T-cell (primary cell): ENCODE results near the gene CHST10. TPM values are rescaled to one million over a fixed set of nuclear protein-coding genes. Genes with fewer than 3 reads are reported as not detected.

ENCODE experiments used
- ATAC-seq, 4 experiments: fragments of 200-7000 bp in 3 of 4; fragments of 150-1000 bp in 1 of 4; cut with Tn5 transposase; replicated peaks in 1 of 4; 1 replicate in 3 of 4; 2 replicates in 1 of 4; pipeline ENCODE4 v1.10.0; 2021; ENCODE audit warnings: moderate library complexity in 3 of 4, mild to moderate bottlenecking in 2 of 4, moderate number of reproducible peaks in 1 of 4
- CTCF ChIA-PET, 2 donors: fragments of 300-600 bp; sonication (Branson Sonifier 250); formaldehyde crosslinking; loops; one replicate each; lab custom pipeline; 2022; ENCODE audit warnings: antibody characterized with exemption in 2 of 2; lab: Charles Lee
- POLR2A ChIA-PET, 2 donors: fragments of 300-600 bp; sonication (Branson Sonifier 250); formaldehyde crosslinking; loops; one replicate each; lab custom pipeline; 2022; ENCODE audit warnings: antibody characterized with exemption in 2 of 2; lab: Charles Lee
- DNase-seq, 35 experiments: peaks; one replicate each; pipeline versions ENCODE4 v3.0.0 to v3.0.0-alpha.2; 2013 to 2023
- H3K27ac ChIP-seq: one replicate; pipeline ENCODE4 v1.5.1; 2013; ENCODE audit warnings: low read length
- H3K27me3 ChIP-seq, 2 experiments: replicated peaks in 1 of 2; 1 replicate in 1 of 2; 2 replicates in 1 of 2; pipeline versions ENCODE4 v1.6.1 to v1.7.0; 2013; ENCODE audit warnings: low read length in 1 of 2, mixed read lengths in 1 of 2; ENCODE audit not compliant: control insufficient read depth in 2 of 2, insufficient read depth in 2 of 2; ENCODE audit errors: extremely low read depth in 1 of 2
- H3K36me3 ChIP-seq, 2 donors: 1 replicate in 1 of 2; 2 replicates in 1 of 2; pipeline versions ENCODE4 v1.6.1 to v1.7.0; 2013; ENCODE audit warnings: low read length in 1 of 2; ENCODE audit not compliant: control insufficient read depth in 2 of 2, insufficient read depth in 1 of 2; ENCODE audit errors: extremely low read depth in 1 of 2
- H3K4me1 ChIP-seq, 2 experiments: 1 replicate in 1 of 2; 2 replicates in 1 of 2; pipeline versions ENCODE4 v1.6.1 to v1.7.0; 2013; ENCODE audit warnings: low read length in 2 of 2, mixed read lengths in 1 of 2; ENCODE audit not compliant: insufficient read depth in 2 of 2, control insufficient read depth in 1 of 2; ENCODE audit errors: extremely low read depth in 1 of 2
- H3K4me3 ChIP-seq, 2 donors: 1 replicate in 1 of 2; 2 replicates in 1 of 2; pipeline versions ENCODE4 v1.5.1 to v1.7.0; 2013; ENCODE audit warnings: mild to moderate bottlenecking in 2 of 2, low read length in 1 of 2, moderate library complexity in 1 of 2; ENCODE audit not compliant: control insufficient read depth in 1 of 2; ENCODE audit errors: extremely low read depth in 1 of 2
- H3K9me3 ChIP-seq: 2 replicates; pipeline ENCODE4 v1.7.0; 2013
- H3K27ac Mint-ChIP-seq, 2 donors: one replicate each; pipeline ENCODE4 v1.8.0; 2020 to 2021; ENCODE audit warnings: mild to moderate bottlenecking in 2 of 2, mixed read lengths in 2 of 2
- H3K27me3 Mint-ChIP-seq, 2 donors: one replicate each; pipeline ENCODE4 v1.8.0; 2021 to 2022; ENCODE audit warnings: mixed read lengths in 2 of 2
- H3K36me3 Mint-ChIP-seq: one replicate; pipeline ENCODE4 v1.8.0; 2021; ENCODE audit warnings: mixed read lengths
- H3K4me1 Mint-ChIP-seq, 3 donors: one replicate each; pipeline ENCODE4 v1.8.0; 2020 to 2022; ENCODE audit warnings: mixed read lengths in 3 of 3, mild to moderate bottlenecking in 1 of 3
- H3K4me3 Mint-ChIP-seq, 3 donors: one replicate each; pipeline ENCODE4 v1.8.0; 2020 to 2022; ENCODE audit warnings: mild to moderate bottlenecking in 3 of 3, mixed read lengths in 3 of 3, moderate library complexity in 3 of 3
- H3K9me3 Mint-ChIP-seq, 3 donors: one replicate each; pipeline ENCODE4 v1.8.0; 2020 to 2022; ENCODE audit warnings: mixed read lengths in 3 of 3
- WGBS: methylation state at CpG from one replicate; pipeline ENCODE4 v1.1.5; 2013; ENCODE audit warnings: missing lambda C conversion rate; ENCODE audit not compliant: insufficient coverage; 5-methylcytosine and 5-hydroxymethylcytosine counted together
- total RNA-seq, 35 experiments: library from RNA in 6 of 35; stranded (reverse) in 6 of 35; fragments of 120-200 nt in 1 of 35; gene quantifications; one replicate each; pipeline versions ENCODE4 v1.2.1 to v1.2.4 and lab custom pipeline; 2013 to 2026

The CHST10 gene
- total RNA-seq, 5 donors from 2014 or later (not counting 1 experiment from before 2014, with no cell fraction given) = 3.4 to 5.8 (median 4.1) TPM

DNA sequence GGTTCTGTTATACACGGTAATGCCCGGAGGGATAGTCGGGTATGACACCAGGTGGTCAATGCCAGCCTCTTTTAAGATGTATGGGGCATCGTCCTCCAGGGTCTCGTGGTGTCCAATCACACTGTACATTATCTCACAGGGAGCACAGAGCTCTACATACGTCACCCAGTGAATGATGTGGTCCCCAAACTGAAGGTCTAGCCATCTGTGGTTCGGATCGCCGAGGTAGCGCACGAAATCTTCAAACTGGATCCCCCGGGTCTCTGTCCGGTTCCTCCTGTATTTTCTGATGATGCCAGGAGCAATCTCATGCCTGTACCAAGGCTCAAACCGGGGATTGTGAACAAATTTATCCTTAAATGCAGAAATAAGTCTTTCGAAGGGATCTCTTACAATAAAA lies 24.1 kb downstream of the CHST10 start:
- H3K4me3 ChIP-seq = no peak overlapping the region
- Mint-ChIP-seq H3K27ac (no peak overlapping the region), H3K36me3 (peaks cover 11% of the 10 kb centered on the region), H3K9me3 (no peaks in the 10 kb centered on the region), H3K4me1 (no peaks in the 10 kb centered on the region), H3K4me3 (no peak overlapping the region), H3K27me3 (no peaks in the 10 kb centered on the region)
- peaks cover 3 to 15% of the 10 kb centered on the region in 2 donors for H3K36me3 ChIP-seq
- no peaks in the 10 kb centered on the region for H3K9me3 ChIP-seq
- H3K4me1 ChIP-seq = no peaks in the 10 kb centered on the region
- no peaks in the 10 kb centered on the region for H3K27me3 ChIP-seq
- ChIA-PET CTCF (no interaction called here), POLR2A (no interaction called here)
- no peak overlapping the region for H3K27ac ChIP-seq
- 97% methylated on average over 11 of the region's 15 CpGs for WGBS
- no peak for ATAC-seq
- DNase-seq = no peak

- no peaks in the 10 kb centered on the region for H3K4me1 Mint-ChIP-seq
- no peak overlapping the region for H3K27ac Mint-ChIP-seq
- Histone ChIP-seq H3K36me3 (peaks cover 3 to 15% of the 10 kb centered on the region in 2 donors), H3K9me3 (no peaks in the 10 kb centered on the region), H3K27me3 (no peaks in the 10 kb centered on the region), H3K4me3 (no peak overlapping the region), H3K4me1 (no peaks in the 10 kb centered on the region), H3K27ac (no peak overlapping the region)
- ATAC-seq (no peak), DNase-seq (no peak)
- CTCF ChIA-PET = no interaction called here
- H3K9me3 Mint-ChIP-seq = no peaks in the 10 kb centered on the region
- WGBS = 55% methylated on average over 2 of the region's 8 CpGs
- peaks cover 11% of the 10 kb centered on the region for H3K36me3 Mint-ChIP-seq
- no peak overlapping the region for H3K4me3 Mint-ChIP-seq
- POLR2A ChIA-PET = no interaction called here
- H3K27me3 Mint-ChIP-seq = no peaks in the 10 kb centered on the region
Observed at GRCh38 chr2:100392715-100393114, 24.8 kb downstream of the CHST10 start.

DNA sequence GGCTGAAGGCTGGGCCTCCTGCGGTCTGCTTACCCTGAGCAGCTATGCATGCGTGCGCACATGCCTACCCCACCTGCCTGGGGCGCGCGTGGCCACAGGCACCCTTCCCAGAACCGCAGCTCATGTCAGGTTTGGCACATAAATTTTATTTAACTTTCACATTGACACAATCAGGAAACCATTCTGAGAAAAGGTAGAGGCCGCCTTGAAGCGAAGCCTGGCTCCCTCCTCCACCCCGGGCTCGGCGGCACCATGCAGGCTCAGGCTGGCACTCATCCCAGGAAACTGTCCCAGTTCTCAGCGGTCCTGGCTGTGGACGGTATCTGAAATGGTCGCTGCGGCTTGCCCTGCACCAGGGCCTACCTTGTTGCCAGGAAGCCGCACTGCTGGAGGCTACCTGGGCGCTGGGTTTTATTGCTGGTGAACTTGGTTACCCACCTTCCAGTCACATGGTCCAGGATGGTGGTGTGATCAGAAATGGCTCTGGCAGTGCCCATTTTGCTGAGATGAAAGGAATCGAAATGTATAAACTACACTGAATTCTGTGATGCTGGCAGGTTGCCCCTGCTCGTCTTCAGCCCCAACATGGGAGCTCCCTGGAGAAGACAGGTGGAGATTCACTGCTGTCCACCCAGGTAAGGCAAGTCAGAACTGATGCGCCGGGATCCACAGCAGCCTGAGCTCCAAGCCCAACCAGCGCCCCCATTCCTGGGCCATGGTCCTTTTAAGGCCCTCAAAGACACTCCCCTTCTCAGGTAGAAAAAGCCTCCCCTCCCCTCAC lies 25.5 kb downstream of the CHST10 start:
- ATAC-seq (no peak), DNase-seq (no peak)
- Mint-ChIP-seq H3K27ac (no peak overlapping the region), H3K36me3 (peaks cover 11% of the 10 kb centered on the region), H3K4me3 (no peak overlapping the region), H3K4me1 (no peaks in the 10 kb centered on the region), H3K27me3 (no peaks in the 10 kb centered on the region), H3K9me3 (no peaks in the 10 kb centered on the region)
- Histone ChIP-seq H3K27me3 (no peaks in the 10 kb centered on the region), H3K9me3 (no peaks in the 10 kb centered on the region), H3K4me3 (no peak overlapping the region), H3K4me1 (no peaks in the 10 kb centered on the region), H3K36me3 (peaks cover 3 to 15% of the 10 kb centered on the region in 2 donors), H3K27ac (no peak overlapping the region)
- ChIA-PET CTCF (interaction anchor here in 1 of 2 donors (0.6 kb wide), 1 partner anchor 36 kb away, joined by 4 read pairs; no protein-coding TSS in a partner anchor), POLR2A (no interaction called here)
- WGBS = 80% methylated on average over 18 of the region's 23 CpGs

DNA sequence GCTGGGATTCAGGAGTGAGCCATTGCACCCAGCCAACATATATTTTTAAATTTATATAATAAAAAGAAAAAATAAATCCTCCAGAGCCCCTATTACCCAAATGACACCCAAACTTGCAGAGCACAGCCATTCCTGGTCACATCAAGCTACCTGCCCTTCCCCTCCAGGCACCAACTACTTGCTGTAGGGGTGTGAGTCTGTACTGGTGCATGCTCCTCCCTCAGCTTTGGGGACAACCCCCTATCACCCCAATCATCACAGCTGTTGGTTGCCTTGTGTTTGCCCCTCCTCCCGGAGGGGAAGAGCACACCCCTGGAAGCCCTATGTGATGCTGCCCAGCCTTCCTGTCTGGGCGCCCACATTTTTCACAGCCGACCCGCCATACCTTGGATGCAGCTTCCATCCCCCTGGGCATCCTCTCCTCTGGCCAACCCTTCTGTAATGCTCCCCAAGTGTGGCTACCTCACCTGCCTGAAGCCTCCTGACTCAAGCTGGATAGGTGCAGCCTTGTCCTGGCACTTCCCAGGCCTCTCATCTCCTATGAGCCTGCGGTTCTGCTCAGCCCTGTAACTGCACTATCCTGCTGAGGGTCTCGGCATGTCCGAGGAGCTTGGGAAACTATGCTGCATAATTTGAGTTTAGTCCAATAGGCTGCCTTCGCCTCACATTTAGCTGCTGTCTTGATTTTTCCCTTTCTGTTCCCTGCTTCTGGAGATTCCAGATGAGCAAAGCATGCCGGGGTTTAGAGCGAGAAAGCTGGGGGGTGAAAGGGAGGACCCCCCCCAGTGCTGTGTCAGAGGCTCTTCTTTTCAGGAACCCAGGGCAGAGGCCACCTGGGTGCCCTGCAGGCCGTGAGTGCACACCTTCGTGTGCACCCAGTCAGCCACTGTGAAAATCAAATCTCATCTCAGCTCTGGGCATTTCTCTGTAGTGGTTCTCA lies 27.2 kb downstream of the CHST10 start:
- no peak overlapping the region for H3K27ac Mint-ChIP-seq
- ChIA-PET CTCF (no interaction called here), POLR2A (no interaction called here)
- DNase-seq (no peak), ATAC-seq (no peak)
- H3K27me3 Mint-ChIP-seq = no peaks in the 10 kb centered on the region
- no peak overlapping the region for H3K4me3 ChIP-seq
- peaks cover 3 to 9% of the 10 kb centered on the region in 2 donors for H3K36me3 ChIP-seq
- H3K9me3 Mint-ChIP-seq = no peaks in the 10 kb centered on the region
- H3K4me1 ChIP-seq = no peaks in the 10 kb centered on the region
- no peaks in the 10 kb centered on the region for H3K27me3 ChIP-seq
- H3K9me3 ChIP-seq = no peaks in the 10 kb centered on the region
- no peak overlapping the region for H3K27ac ChIP-seq
- no peak overlapping the region for H3K4me3 Mint-ChIP-seq
- no peaks in the 10 kb centered on the region for H3K4me1 Mint-ChIP-seq
- WGBS = 92% methylated on average over 9 of the region's 12 CpGs
- peaks cover 8% of the 10 kb centered on the region for H3K36me3 Mint-ChIP-seq

- H3K4me1 Mint-ChIP-seq = no peaks in the 10 kb centered on the region
- H3K9me3 ChIP-seq = no peaks in the 10 kb centered on the region
- H3K9me3 Mint-ChIP-seq = no peaks in the 10 kb centered on the region
- no peak overlapping the region for H3K4me3 ChIP-seq
- H3K27me3 ChIP-seq = no peaks in the 10 kb centered on the region
- H3K36me3 Mint-ChIP-seq = peaks cover 5% of the 10 kb centered on the region
- peaks cover 3 to 7% of the 10 kb centered on the region in 2 donors for H3K36me3 ChIP-seq
- no peaks in the 10 kb centered on the region for H3K27me3 Mint-ChIP-seq
- H3K4me3 Mint-ChIP-seq = no peak overlapping the region
- no peaks in the 10 kb centered on the region for H3K4me1 ChIP-seq
- no peak for DNase-seq
- CTCF ChIA-PET = no interaction called here
- H3K27ac Mint-ChIP-seq = no peak overlapping the region
- H3K27ac ChIP-seq = no peak overlapping the region
- no peak for ATAC-seq
- POLR2A ChIA-PET = no interaction called here
- 86% methylated on average over 6 of the region's 6 CpGs for WGBS
Observed at GRCh38 chr2:100388703-100389102, 28.8 kb downstream of the CHST10 start.

GRCh38 chr2:100383954-100384353 lies 33.5 kb downstream of the CHST10 start:
- no peak overlapping the region for H3K4me3 ChIP-seq
- ChIA-PET CTCF (interaction anchor here in 1 of 2 donors (1.4 kb wide), 1 partner anchor 122 kb away, joined by 3 read pairs; no protein-coding TSS in a partner anchor), POLR2A (no interaction called here)
- no peak overlapping the region for H3K27ac Mint-ChIP-seq
- peaks cover 0 to 2% (median 0%) of the 10 kb centered on the region in 3 donors for H3K4me1 Mint-ChIP-seq
- H3K4me1 ChIP-seq = no peaks in the 10 kb centered on the region
- H3K9me3 ChIP-seq = no peaks in the 10 kb centered on the region
- no peaks in the 10 kb centered on the region for H3K27me3 ChIP-seq
- ATAC-seq = no peak
- WGBS = 80% methylated on average over 1 of the region's 5 CpGs
- H3K27ac ChIP-seq = no peak overlapping the region
- H3K9me3 Mint-ChIP-seq = no peaks in the 10 kb centered on the region
- H3K36me3 ChIP-seq = no peaks in the 10 kb centered on the region
- no peaks in the 10 kb centered on the region for H3K27me3 Mint-ChIP-seq
- DNase-seq = no peak
- H3K4me3 Mint-ChIP-seq = no peak overlapping the region
- no peaks in the 10 kb centered on the region for H3K36me3 Mint-ChIP-seq
